Hypothalamus (tissue), 51 donors: ENCODE data around the gene NCF2.
A peak's percentile ranks its signal among the peaks of the same experiment; 100 is the strongest.

ENCODE experiments used
- DNase-seq, 51 donors: peaks; one replicate each; lab custom pipeline; 2025; lab: John Stamatoyannopoulos, UW

The NCF2 gene

GRCh38 chr1:183586926-183587325 lies 3.3 kb downstream of the NCF2 start:
- DNase-seq, result no peak

- DNase-seq, result no peak
These were observed 3.8 kb downstream of the NCF2 start for GRCh38 chr1:183586455-183586854.

- no peak for DNase-seq
These were observed 5.2 kb downstream of the NCF2 start for GRCh38 chr1:183585038-183585437.

GRCh38 chr1:183584147-183584546 lies 6.1 kb downstream of the NCF2 start:
- DNase-seq, result no peak

GRCh38 chr1:183583466-183583865 lies 6.8 kb downstream of the NCF2 start:
- DNase-seq, result no peak

GRCh38 chr1:183582021-183582713 lies 8.1 kb downstream of the NCF2 start:
- no peak for DNase-seq

GRCh38 chr1:183580281-183580682 lies 10.0 kb downstream of the NCF2 start:
- no peak for DNase-seq

GRCh38 chr1:183578856-183579255 lies 11.4 kb downstream of the NCF2 start:
- DNase-seq, result no peak

- no peak for DNase-seq
These were observed 12.3 kb downstream of the NCF2 start for GRCh38 chr1:183577897-183578465.

GRCh38 chr1:183576537-183576936 lies 13.7 kb downstream of the NCF2 start:
- DNase-seq, result no peak

GRCh38 chr1:183575606-183576005 lies 14.7 kb downstream of the NCF2 start:
- DNase-seq, result no peak

- DNase-seq, result no peak
These were observed 17.5 kb downstream of the NCF2 start for GRCh38 chr1:183572721-183573120.

- no peak for DNase-seq
These were observed 18.5 kb downstream of the NCF2 start for GRCh38 chr1:183571678-183572268.

- no peak for DNase-seq
These were observed 19.8 kb downstream of the NCF2 start for GRCh38 chr1:183570451-183570850.

- DNase-seq, result no peak
These were observed 20.5 kb downstream of the NCF2 start for GRCh38 chr1:183569801-183570200.

- DNase-seq, result no peak
These were observed 21.1 kb downstream of the NCF2 start for GRCh38 chr1:183569141-183569540.

- no peak for DNase-seq
These were observed 21.9 kb downstream of the NCF2 start for GRCh38 chr1:183568176-183569021.

GRCh38 chr1:183567584-183567983 lies 22.7 kb downstream of the NCF2 start:
- DNase-seq, result peak in 3 of 51 donors; percentile 13 to 22 (median 16)

- no peak for DNase-seq
These were observed 24.2 kb downstream of the NCF2 start for GRCh38 chr1:183566026-183566425.

- DNase-seq, result no peak
These were observed 25.0 kb downstream of the NCF2 start for GRCh38 chr1:183565261-183565660.

GRCh38 chr1:183562701-183563100 lies 27.6 kb downstream of the NCF2 start:
- no peak for DNase-seq
